ENCODE data around the gene PLCG1. TPM values are rescaled to one million over a fixed set of nuclear protein-coding genes. Genes with fewer than 3 reads are reported as not detected.
A peak's percentile ranks its signal among the peaks of the same experiment; 100 is the strongest.

PLCG1 gene
- polyA plus RNA-seq, 3 donors from 2014 or later = 3.2 to 31.4 (median 7.5) TPM

DNA sequence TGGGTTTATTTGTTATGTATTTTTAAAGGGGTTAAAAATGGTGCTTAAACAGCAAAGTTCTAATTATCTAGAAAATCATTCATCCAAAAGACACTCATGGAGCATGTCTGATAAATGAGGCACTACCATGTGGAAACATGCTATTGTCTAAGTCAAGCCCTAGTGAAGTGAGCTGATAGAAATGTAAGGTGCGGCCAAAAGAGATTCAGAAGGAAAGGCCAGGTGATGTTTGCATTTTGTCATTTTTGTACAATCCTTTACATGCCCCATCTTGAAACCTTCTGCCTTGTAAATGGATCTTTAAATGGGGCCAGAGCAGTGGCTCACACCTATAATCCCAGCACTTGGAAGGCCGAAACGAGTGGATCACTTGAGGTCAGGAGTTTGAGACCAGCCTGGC, 77.3 kb downstream of the PLCG1 start:
- H3K36me3 Mint-ChIP-seq = no peaks in the 10 kb centered on the region
- H3K4me1 Mint-ChIP-seq = no peaks in the 10 kb centered on the region
- no peak overlapping the region for H3K27ac Mint-ChIP-seq
- H3K4me3 Mint-ChIP-seq = no peak overlapping the region
- peaks cover 0 to 3% (median 0%) of the 10 kb centered on the region in 3 donors for H3K27me3 Mint-ChIP-seq (ENCODE audit: low read depth in 3 of 3)
- no peak for DNase-seq
- H3K9me3 Mint-ChIP-seq = no peaks in the 10 kb centered on the region

DNA sequence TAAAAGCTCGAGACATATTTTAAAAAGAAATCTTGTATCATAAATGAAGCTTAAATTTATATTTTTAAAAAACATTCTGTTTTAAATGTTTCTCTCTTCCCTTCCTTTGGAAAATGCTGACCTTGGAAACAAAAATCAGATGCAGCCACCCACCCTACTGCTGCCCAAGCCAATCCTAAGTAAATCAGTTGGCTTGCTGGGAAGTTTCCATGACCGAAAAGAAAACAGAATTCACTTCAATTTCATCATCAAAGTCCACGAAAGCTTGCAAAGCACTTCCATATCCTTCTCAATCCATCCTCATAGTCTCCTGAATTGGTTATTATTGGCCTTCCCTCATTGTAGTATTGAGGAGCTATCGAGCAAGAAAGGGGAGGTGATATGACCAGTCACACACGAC, 80.1 kb downstream of the PLCG1 start:
- Mint-ChIP-seq H3K27me3 (ENCODE audit: low read depth in 3 of 3) (peaks cover 1 to 3% (median 3%) of the 10 kb centered on the region in 3 donors), H3K36me3 (peaks cover 0 to 7% (median 4%) of the 10 kb centered on the region in 3 donors), H3K4me3 (no peak overlapping the region), H3K4me1 (no peaks in the 10 kb centered on the region), H3K9me3 (no peaks in the 10 kb centered on the region), H3K27ac (no peak overlapping the region)
- no peak for DNase-seq

DNA sequence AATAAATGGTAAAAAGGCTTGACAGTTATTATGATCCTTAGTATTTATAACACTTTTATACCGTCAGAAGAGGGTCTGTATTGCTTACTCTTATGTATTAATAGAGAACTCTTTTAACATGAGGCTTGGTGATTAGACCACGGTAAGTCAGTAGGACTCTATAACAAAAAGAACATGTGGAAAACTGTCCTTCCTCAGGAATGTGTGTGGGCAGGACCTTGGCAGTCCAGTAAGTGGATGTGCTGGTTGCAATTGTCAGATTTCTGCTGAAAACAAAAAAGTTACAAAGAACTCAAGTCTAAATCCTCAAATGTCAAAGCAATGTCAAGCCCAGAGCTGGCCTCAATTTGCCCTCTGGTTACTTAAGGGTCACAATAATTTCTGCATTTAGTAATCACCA, 81.1 kb downstream of the PLCG1 start:
- no peak overlapping the region for H3K4me3 Mint-ChIP-seq
- H3K27me3 Mint-ChIP-seq (ENCODE audit: low read depth in 3 of 3) = peaks cover 1 to 3% (median 3%) of the 10 kb centered on the region in 3 donors

DNA sequence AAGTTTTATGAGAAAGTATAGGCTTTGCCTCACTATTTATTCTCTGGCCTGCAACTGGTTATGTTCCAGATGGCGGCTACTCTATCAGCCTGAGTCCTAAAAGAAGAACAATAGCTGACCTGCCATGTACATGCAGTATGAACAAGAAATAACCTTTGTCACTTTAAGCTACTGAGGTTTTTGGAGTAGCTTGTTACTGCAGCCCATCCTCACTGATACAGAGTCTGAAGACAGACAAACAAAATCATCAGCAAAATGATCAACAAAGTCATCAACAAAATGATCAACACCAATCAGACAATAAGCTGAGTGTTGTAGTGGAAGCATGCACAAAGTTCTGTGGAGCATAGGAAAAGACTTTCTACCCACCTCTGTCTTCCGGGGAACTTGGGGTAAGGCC, 82.5 kb downstream of the PLCG1 start:
- H3K36me3 Mint-ChIP-seq = peaks cover 0 to 7% (median 4%) of the 10 kb centered on the region in 3 donors

More for the DNA sequence above, 81.1 kb downstream of the PLCG1 start:
- Mint-ChIP-seq H3K27ac (no peak overlapping the region), H3K4me1 (no peaks in the 10 kb centered on the region), H3K36me3 (peaks cover 0 to 7% (median 4%) of the 10 kb centered on the region in 3 donors), H3K9me3 (no peaks in the 10 kb centered on the region)
- DNase-seq = no peak

DNA sequence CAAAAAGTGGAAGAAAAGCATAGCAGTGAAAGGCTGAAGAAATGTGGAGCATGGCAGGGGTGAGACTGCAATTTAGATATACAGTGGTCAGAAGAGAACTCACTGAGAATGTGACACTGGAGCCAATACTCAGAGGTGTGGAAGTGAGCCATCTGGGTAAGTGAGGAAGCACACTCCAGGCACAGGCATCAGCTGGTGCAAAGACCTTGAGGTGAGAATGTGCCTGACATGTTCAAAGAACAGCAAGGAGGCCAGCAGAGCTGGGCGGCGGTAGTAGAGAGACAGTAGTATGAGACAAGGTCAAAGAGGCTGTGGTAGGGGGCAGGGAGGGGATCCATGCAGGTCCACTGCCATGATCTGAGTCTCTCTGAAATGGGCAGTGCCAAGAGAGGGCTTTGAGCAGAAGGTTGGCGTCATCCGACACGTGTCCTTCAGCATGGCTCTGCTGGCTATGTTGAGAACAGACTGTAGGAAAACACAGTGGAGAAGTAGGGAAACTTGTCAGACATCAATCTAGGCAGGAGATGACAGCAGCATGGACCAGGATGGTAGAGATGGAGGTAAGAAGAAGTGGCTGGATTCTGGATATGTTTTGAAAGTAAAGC, 84.4 kb downstream of the PLCG1 start:
- Mint-ChIP-seq H3K27ac (peak overlapping the region in 1 of 6 donors; percentile 2), H3K4me3 (no peak overlapping the region), H3K36me3 (peaks cover 0 to 7% (median 4%) of the 10 kb centered on the region in 3 donors), H3K4me1 (no peaks in the 10 kb centered on the region), H3K9me3 (no peaks in the 10 kb centered on the region), H3K27me3 (ENCODE audit: low read depth in 3 of 3) (peaks cover 1 to 3% (median 3%) of the 10 kb centered on the region in 3 donors)
- no peak for DNase-seq

More for the DNA sequence above, 82.5 kb downstream of the PLCG1 start:
- no peak for DNase-seq
- H3K27me3 Mint-ChIP-seq (ENCODE audit: low read depth in 3 of 3) = peaks cover 1 to 3% (median 3%) of the 10 kb centered on the region in 3 donors
- H3K9me3 Mint-ChIP-seq = no peaks in the 10 kb centered on the region
- H3K4me1 Mint-ChIP-seq = no peaks in the 10 kb centered on the region
- no peak overlapping the region for H3K27ac Mint-ChIP-seq
- H3K4me3 Mint-ChIP-seq = no peak overlapping the region

DNA sequence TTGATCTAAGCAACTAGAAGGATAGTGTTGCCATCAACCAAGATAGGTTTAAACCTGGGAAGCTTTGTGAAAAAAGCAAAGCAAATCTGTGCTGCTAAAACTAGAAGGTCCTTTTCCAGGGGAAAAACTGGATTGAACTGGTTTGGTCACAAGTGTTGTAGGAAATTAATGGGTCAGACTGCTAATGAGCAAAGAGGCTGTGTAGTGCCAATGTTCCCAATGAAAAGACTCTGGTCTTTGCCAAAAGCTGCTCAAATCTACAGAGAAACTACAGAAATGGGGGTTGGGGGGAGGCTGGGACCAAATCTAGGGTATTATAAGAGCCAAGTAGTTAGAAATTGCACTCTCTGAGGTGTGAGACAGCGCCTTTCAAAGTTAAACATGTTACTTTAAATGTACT, 85.0 kb downstream of the PLCG1 start:
- Mint-ChIP-seq H3K4me3 (no peak overlapping the region), H3K27ac (no peak overlapping the region), H3K4me1 (no peaks in the 10 kb centered on the region), H3K36me3 (peaks cover 0 to 7% (median 4%) of the 10 kb centered on the region in 3 donors), H3K27me3 (ENCODE audit: low read depth in 3 of 3) (peaks cover 1 to 3% (median 3%) of the 10 kb centered on the region in 3 donors), H3K9me3 (no peaks in the 10 kb centered on the region)
- DNase-seq = no peak

DNA sequence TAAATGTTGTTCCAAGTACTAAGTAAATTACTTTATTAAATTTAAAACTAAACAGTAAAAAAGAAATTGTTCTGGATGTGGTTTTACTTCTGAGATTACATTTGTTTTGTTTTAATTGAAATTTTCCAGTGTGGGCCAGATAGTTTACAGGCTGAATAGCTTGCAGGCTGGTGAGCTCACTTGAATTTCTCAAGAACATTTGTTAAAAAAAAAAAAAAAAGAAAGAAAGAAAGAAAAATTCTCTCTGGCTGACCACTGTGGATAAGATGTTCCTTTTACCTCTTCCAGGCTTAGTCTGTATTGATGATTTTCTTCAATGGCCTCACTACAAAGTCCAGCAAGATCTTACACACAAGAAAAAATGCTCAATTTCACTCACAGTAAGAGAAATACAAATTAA, 85.4 kb downstream of the PLCG1 start:
- Mint-ChIP-seq H3K9me3 (no peaks in the 10 kb centered on the region), H3K27ac (no peak overlapping the region), H3K27me3 (ENCODE audit: low read depth in 3 of 3) (peaks cover 1 to 3% (median 3%) of the 10 kb centered on the region in 3 donors), H3K4me1 (no peaks in the 10 kb centered on the region), H3K4me3 (no peak overlapping the region), H3K36me3 (peaks cover 0 to 7% (median 4%) of the 10 kb centered on the region in 3 donors)
- no peak for DNase-seq

DNA sequence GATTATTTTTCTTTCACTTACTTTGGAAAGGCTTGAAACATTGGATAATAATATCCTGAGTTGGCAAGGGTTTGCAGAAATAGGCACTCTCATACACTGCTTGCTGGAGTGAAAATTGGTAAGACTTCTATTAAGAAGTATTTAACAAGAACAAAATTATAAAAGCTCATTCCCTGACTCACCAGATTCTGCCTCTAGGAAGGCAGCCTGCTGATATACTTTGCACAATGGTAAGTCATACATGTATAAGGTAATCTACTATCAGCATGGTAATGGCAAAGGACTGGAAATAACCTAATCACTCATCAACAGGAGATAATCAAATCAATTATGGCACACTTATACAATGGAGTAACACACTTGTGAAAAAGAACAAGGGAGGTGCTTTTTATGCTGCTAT, 85.8 kb downstream of the PLCG1 start:
- H3K36me3 Mint-ChIP-seq = peaks cover 0 to 7% (median 4%) of the 10 kb centered on the region in 3 donors
- no peak overlapping the region for H3K4me3 Mint-ChIP-seq
- no peaks in the 10 kb centered on the region for H3K4me1 Mint-ChIP-seq
- no peak overlapping the region for H3K27ac Mint-ChIP-seq
- DNase-seq = no peak
- H3K27me3 Mint-ChIP-seq (ENCODE audit: low read depth in 3 of 3) = peaks cover 1 to 3% (median 3%) of the 10 kb centered on the region in 3 donors
- H3K9me3 Mint-ChIP-seq = no peaks in the 10 kb centered on the region

DNA sequence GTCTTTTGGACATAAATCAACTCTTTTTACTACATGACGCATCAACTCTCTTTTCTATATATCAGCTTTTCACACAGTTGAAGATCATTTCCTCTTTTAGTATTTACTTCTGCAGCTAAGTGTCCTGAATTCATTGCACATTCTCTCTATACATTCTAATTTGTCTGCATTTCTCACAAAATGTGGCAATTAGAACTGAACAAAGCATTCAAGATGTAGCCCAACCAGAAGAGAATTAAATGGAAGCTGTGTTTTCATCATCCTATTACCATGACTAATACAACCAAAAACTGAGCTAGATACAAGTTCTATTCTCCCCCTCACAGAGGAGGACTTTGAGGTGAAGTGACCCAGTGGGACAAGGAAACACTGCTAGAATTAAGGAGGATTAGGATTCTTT, 86.9 kb downstream of the PLCG1 start:
- H3K4me1 Mint-ChIP-seq = no peaks in the 10 kb centered on the region
- no peak for DNase-seq
- H3K36me3 Mint-ChIP-seq = peaks cover 0 to 7% (median 4%) of the 10 kb centered on the region in 3 donors
- no peak overlapping the region for H3K27ac Mint-ChIP-seq
- no peaks in the 10 kb centered on the region for H3K9me3 Mint-ChIP-seq
- H3K27me3 Mint-ChIP-seq (ENCODE audit: low read depth in 3 of 3) = peaks cover 0 to 3% (median 1%) of the 10 kb centered on the region in 3 donors
- no peak overlapping the region for H3K4me3 Mint-ChIP-seq

DNA sequence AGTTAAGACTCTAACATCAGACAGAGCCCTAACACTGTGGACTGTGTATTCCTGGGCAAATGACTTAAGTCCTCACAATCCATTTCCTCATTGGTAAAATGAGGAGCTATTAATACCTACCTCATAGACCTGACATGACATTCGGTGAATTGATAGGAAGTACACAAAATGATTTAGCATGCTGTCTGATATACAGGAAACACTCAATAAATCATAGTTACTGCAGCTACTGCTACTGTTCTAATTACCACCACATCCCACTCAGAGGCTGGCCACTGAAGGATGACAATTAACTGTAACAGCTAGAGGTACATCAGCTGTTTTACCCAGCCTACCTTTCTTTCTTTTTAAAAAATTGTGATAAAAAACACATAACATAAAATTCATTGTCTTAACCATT, 87.7 kb downstream of the PLCG1 start:
- H3K4me1 Mint-ChIP-seq = no peaks in the 10 kb centered on the region

DNA sequence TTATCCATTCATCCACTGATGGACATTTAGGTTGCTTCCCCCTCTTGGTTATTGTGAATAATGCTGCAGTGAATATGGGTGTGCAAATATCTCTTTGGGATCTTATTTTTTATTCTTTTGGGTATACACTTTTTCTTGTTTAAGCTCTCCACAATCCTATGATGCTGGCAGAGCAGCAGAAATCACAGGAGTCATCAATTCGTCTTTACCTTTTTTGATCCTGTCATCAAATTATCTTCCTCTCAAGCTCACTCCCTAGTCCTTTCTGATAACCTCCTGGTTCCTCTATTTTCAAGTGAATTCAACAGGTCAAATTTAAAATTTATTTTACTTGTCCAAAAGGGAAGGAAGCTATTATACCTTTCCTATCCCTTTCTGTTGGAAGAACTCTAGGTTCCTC, 89.1 kb downstream of the PLCG1 start:
- Mint-ChIP-seq H3K27me3 (ENCODE audit: low read depth in 3 of 3) (peaks cover 0 to 1% (median 0%) of the 10 kb centered on the region in 3 donors), H3K4me1 (no peaks in the 10 kb centered on the region), H3K27ac (no peak overlapping the region), H3K4me3 (no peak overlapping the region), H3K9me3 (no peaks in the 10 kb centered on the region), H3K36me3 (peaks cover 0 to 5% (median 4%) of the 10 kb centered on the region in 3 donors)
- no peak for DNase-seq

More for the DNA sequence above, 87.7 kb downstream of the PLCG1 start:
- H3K27me3 Mint-ChIP-seq (ENCODE audit: low read depth in 3 of 3) = peaks cover 0 to 3% (median 0%) of the 10 kb centered on the region in 3 donors
- H3K27ac Mint-ChIP-seq = no peak overlapping the region
- no peaks in the 10 kb centered on the region for H3K9me3 Mint-ChIP-seq
- no peak for DNase-seq
- H3K4me3 Mint-ChIP-seq = no peak overlapping the region
- H3K36me3 Mint-ChIP-seq = peaks cover 0 to 7% (median 4%) of the 10 kb centered on the region in 3 donors

Other genes starting within 250 kb of the PLCG1 start
- gene TOP1, start 108.7 kb upstream of the PLCG1 start, polyA plus RNA-seq = 10 to 100 TPM in 1 of 3 donors, 1 to 10 TPM in 2; 5.0 to 16.0 (median 5.3) TPM
- gene ZHX3, start 180.2 kb downstream of the PLCG1 start, polyA plus RNA-seq = 1 to 10 TPM; 2.1 to 3.9 (median 3.3) TPM
- gene LPIN3, start 203.3 kb downstream of the PLCG1 start, polyA plus RNA-seq = under 1 TPM in 1 of 3 donors, not detected in 2; 0.04 TPM
- gene EMILIN3, start 229.3 kb downstream of the PLCG1 start, polyA plus RNA-seq = not detected